ENCODE data around the gene DCBLD1.

DCBLD1 gene

DNA sequence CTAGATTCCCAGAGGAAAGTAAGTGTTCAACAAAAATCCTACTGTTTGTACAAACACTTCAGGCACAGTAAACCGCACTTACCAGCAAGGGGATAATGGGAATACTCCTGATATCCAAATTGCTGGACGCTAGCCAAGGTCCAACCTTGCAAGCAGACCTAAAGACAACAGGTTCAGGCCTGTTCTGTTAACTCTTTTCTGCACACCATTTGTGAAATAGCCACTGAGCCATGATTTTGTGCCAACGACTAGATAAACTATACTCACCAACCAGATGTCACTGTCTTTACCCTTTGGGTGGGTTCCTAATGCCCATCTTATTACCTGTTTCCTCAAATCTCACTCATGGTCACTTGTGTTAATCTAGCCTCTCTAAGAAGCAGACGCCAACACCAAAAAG, 76.3 kb downstream of the DCBLD1 start:
- H3K9me3 ChIP-seq = no peaks in the 10 kb centered on the region
- TF ChIP-seq CTCF (IDR thresholded peaks at IDR 0.05) = no peak

DNA sequence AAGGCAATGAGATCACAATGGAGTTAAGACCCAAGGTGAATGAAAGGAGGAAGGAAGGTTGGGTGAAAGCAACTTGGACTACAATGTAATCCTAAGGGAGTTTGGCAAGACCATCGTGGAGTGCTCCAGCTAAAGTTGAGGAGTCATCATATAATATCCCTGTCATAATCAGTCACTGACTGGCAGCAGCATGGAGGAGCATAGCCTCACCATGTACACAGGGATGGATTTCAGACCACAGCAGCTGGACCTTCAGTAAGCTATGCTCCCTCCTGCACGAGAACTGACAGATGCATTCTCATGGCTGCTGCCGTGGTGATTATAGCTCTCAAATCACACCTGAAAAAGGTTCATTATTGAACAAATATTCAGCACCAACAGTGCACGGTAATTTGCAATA, 76.8 kb downstream of the DCBLD1 start:
- no peak for TF ChIP-seq CTCF (IDR thresholded peaks at IDR 0.05)
- no peaks in the 10 kb centered on the region for H3K27me3 ChIP-seq
- no peaks in the 10 kb centered on the region for H3K9me3 ChIP-seq
- H3K4me3 ChIP-seq = no peak overlapping the region
- H3K4me1 ChIP-seq = peaks cover 0 to 6% (median 0%) of the 10 kb centered on the region in 4 donors
- intact Hi-C loops (cut with DNase I; ENCODE audit: low total_unique reads) = loop anchor here (10.0 kb wide), 1 partner anchor 204 kb away; no protein-coding TSS in a partner anchor
- H3K36me3 ChIP-seq = peaks cover 4 to 15% (median 14%) of the 10 kb centered on the region in 3 donors
- no peak for DNase-seq
- no peak overlapping the region for H3K27ac ChIP-seq

More for the DNA sequence above, 76.3 kb downstream of the DCBLD1 start:
- intact Hi-C loops (cut with DNase I; ENCODE audit: low total_unique reads) = loop anchor here (10.0 kb wide), 1 partner anchor 204 kb away; no protein-coding TSS in a partner anchor
- DNase-seq = no peak
- Histone ChIP-seq H3K4me3 (no peak overlapping the region), H3K4me1 (peaks cover 0 to 6% (median 0%) of the 10 kb centered on the region in 4 donors), H3K27me3 (no peaks in the 10 kb centered on the region), H3K36me3 (peaks cover 0 to 15% (median 14%) of the 10 kb centered on the region in 3 donors), H3K27ac (no peak overlapping the region)

DNA sequence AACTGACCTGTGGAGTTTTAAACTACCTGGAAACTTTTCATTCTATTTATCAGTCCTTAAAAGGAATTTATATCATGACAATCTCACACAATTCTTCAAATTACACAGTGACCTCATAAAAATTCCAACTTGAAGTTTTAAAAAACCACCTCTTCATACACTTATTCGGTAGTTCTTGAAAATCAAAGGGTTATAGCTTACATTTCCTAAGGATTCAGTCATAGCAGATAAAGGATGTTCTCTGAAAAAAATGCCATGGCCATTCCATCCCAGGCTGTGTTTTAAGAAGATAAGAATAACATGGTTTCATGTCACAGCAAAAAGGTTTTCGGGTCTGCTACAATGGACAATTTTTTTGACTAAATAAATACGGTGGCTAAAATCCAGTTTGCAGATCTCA, 78.7 kb downstream of the DCBLD1 start:
- no peak overlapping the region for H3K27ac ChIP-seq
- H3K36me3 ChIP-seq = peaks cover 9 to 26% (median 14%) of the 10 kb centered on the region in 3 donors
- no peaks in the 10 kb centered on the region for H3K9me3 ChIP-seq
- no peaks in the 10 kb centered on the region for H3K27me3 ChIP-seq
- intact Hi-C loops (cut with DNase I; ENCODE audit: low total_unique reads) = no loop called here
- no peak overlapping the region for H3K4me3 ChIP-seq
- peaks cover 0 to under 1% (median 0%) of the 10 kb centered on the region in 4 donors for H3K4me1 ChIP-seq
- DNase-seq = no peak
- no peak for TF ChIP-seq CTCF (IDR thresholded peaks at IDR 0.05)

- no peak overlapping the region for H3K4me3 ChIP-seq
- no peak for TF ChIP-seq CTCF (IDR thresholded peaks at IDR 0.05)
- intact Hi-C loops (cut with DNase I; ENCODE audit: low total_unique reads) = no loop called here
- peaks cover 35 to 62% (median 41%) of the 10 kb centered on the region in 3 donors for H3K36me3 ChIP-seq
- H3K9me3 ChIP-seq = no peaks in the 10 kb centered on the region
- no peak overlapping the region for H3K27ac ChIP-seq
- no peaks in the 10 kb centered on the region for H3K4me1 ChIP-seq
- no peak for DNase-seq
- H3K27me3 ChIP-seq = no peaks in the 10 kb centered on the region
Measured at GRCh38 chr6:117564681-117565080, 82.2 kb downstream of the DCBLD1 start.

DNA sequence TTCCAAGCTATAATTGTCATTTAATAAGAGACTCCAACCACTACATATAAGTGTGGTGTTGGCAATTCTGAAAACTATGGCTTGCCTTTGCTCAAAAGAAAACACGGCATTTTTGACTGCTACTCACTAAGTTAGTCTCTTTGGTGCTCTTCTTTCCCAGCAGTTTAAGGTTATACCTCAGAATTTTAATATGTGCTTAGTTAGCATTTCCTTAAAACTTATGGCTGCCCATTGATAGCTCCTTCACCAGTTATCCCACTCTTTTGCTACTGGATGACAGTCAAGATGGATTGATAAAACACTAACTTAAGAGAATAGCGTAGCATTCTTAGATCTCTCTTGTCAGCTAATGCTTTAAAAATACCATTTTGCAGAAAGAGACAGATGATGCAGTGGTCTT, 85.8 kb downstream of the DCBLD1 start:
- no peak for TF ChIP-seq CTCF (IDR thresholded peaks at IDR 0.05)
- H3K9me3 ChIP-seq = no peaks in the 10 kb centered on the region
- H3K36me3 ChIP-seq = peaks cover 42 to 71% (median 45%) of the 10 kb centered on the region in 3 donors

More for the DNA sequence above, 85.8 kb downstream of the DCBLD1 start:
- H3K4me1 ChIP-seq = no peaks in the 10 kb centered on the region
- no peak overlapping the region for H3K27ac ChIP-seq
- no peak for DNase-seq
- intact Hi-C loops (cut with DNase I; ENCODE audit: low total_unique reads) = no loop called here
- no peaks in the 10 kb centered on the region for H3K27me3 ChIP-seq
- no peak overlapping the region for H3K4me3 ChIP-seq
